CD14-positive monocyte (primary cell): ENCODE measurements around the gene KLHL7. TPM values are rescaled to one million over a fixed set of nuclear protein-coding genes. Genes with fewer than 3 reads are reported as not detected.

ENCODE experiments used
- DNase-seq, 3 donors: peaks; one replicate each; pipeline ENCODE4 v3.0.0-alpha.2; 2011 to 2022
- H2AFZ ChIP-seq: 2 replicates; pipeline ENCODE4 v1.6.0; 2012; ENCODE audit warnings: mild to moderate bottlenecking, low read depth, low read length, inconsistent platforms; ENCODE audit not compliant: insufficient read depth, poor library complexity, severe bottlenecking
- H3K27ac ChIP-seq, 2 donors: 1 replicate in 1 of 2; 2 replicates in 1 of 2; pipeline ENCODE4 v1.5.1; 2012 to 2013; ENCODE audit warnings: low read length in 2 of 2, control low read depth in 1 of 2, inconsistent platforms in 1 of 2, low read depth in 1 of 2, mild to moderate bottlenecking in 1 of 2
- H3K27me3 ChIP-seq, 2 donors: one replicate each; pipeline versions ENCODE4 v1.6.0 to v1.6.1; 2011 to 2013; ENCODE audit warnings: low read length in 2 of 2; ENCODE audit not compliant: control insufficient read depth in 2 of 2, insufficient read depth in 2 of 2
- H3K36me3 ChIP-seq, 2 donors: replicated peaks in 1 of 2; 1 replicate in 1 of 2; 2 replicates in 1 of 2; pipeline versions ENCODE4 v1.5.1 to v1.6.1; 2012 to 2013; ENCODE audit warnings: low read length in 2 of 2, control low read depth in 1 of 2, inconsistent platforms in 1 of 2, mild to moderate bottlenecking in 1 of 2; ENCODE audit not compliant: insufficient read depth in 2 of 2, control insufficient read depth in 1 of 2
- H3K4me1 ChIP-seq, 2 donors: 1 replicate in 1 of 2; 2 replicates in 1 of 2; pipeline versions ENCODE4 v1.5.1 to v1.6.1; 2012 to 2013; ENCODE audit warnings: low read length in 2 of 2, control low read depth in 1 of 2, inconsistent platforms in 1 of 2, mild to moderate bottlenecking in 1 of 2, moderate library complexity in 1 of 2; ENCODE audit not compliant: insufficient read depth in 2 of 2, control insufficient read depth in 1 of 2
- H3K4me2 ChIP-seq: replicated peaks from 2 replicates; pipeline ENCODE3; 2012; ENCODE audit warnings: low read length, moderate library complexity, mild to moderate bottlenecking; ENCODE audit not compliant: poor library complexity, severe bottlenecking; ENCODE audit errors: extremely low read depth
- H3K4me3 ChIP-seq, 3 experiments: fragments of 200-600 bp in 1 of 3; sonication (generic) in 1 of 3; replicated peaks in 1 of 3; 1 replicate in 2 of 3; 2 replicates in 1 of 3; pipeline ENCODE4 v1.5.1; 2011 to 2013; ENCODE audit warnings: low read length in 3 of 3, mild to moderate bottlenecking in 3 of 3, control low read depth in 2 of 3, low read depth in 2 of 3, inconsistent platforms in 1 of 3, moderate library complexity in 1 of 3
- H3K79me2 ChIP-seq: 2 replicates; pipeline ENCODE4 v1.6.0; 2012; ENCODE audit warnings: mild to moderate bottlenecking, control low read depth, inconsistent platforms, low read length, moderate library complexity; ENCODE audit not compliant: insufficient read depth
- H3K9ac ChIP-seq: 2 replicates; pipeline ENCODE4 v1.6.0; 2017; ENCODE audit warnings: low read length, mild to moderate bottlenecking; ENCODE audit not compliant: insufficient read depth, poor library complexity, severe bottlenecking
- H3K9me3 ChIP-seq, 2 donors: replicated peaks in 1 of 2; 1 replicate in 1 of 2; 2 replicates in 1 of 2; pipeline versions ENCODE4 v1.5.1 to v1.6.1; 2012 to 2013; ENCODE audit warnings: low read length in 2 of 2, control low read depth in 1 of 2; ENCODE audit not compliant: control insufficient read depth in 1 of 2, insufficient read depth in 1 of 2
- H4K20me1 ChIP-seq: 2 replicates; pipeline ENCODE4 v1.6.0; 2012; ENCODE audit warnings: mild to moderate bottlenecking, low read length, control low read depth, moderate library complexity; ENCODE audit not compliant: insufficient read depth
- H3K27ac Mint-ChIP-seq, 7 donors: one replicate each; pipeline ENCODE4 v1.8.0; 2020; ENCODE audit warnings: mild to moderate bottlenecking in 7 of 7, mixed read lengths in 7 of 7, moderate library complexity in 6 of 7, inconsistent platforms in 2 of 7
- H3K27me3 Mint-ChIP-seq, 3 donors: one replicate each; pipeline ENCODE4 v1.8.0; 2021 to 2022; ENCODE audit warnings: low read depth in 3 of 3, mild to moderate bottlenecking in 3 of 3, mixed read lengths in 3 of 3, moderate library complexity in 3 of 3, inconsistent platforms in 1 of 3
- H3K36me3 Mint-ChIP-seq, 2 donors: one replicate each; pipeline ENCODE4 v1.8.0; 2020; ENCODE audit warnings: mixed read lengths in 2 of 2, inconsistent platforms in 1 of 2, mild to moderate bottlenecking in 1 of 2
- H3K4me1 Mint-ChIP-seq: one replicate; pipeline ENCODE4 v1.8.0; 2020; ENCODE audit warnings: mild to moderate bottlenecking, mixed read lengths
- H3K4me3 Mint-ChIP-seq, 2 donors: one replicate each; pipeline ENCODE4 v1.8.0; 2020; ENCODE audit warnings: mild to moderate bottlenecking in 2 of 2, mixed read lengths in 2 of 2, moderate library complexity in 1 of 2
- H3K9me3 Mint-ChIP-seq, 7 donors: one replicate each; pipeline ENCODE4 v1.8.0; 2020 to 2022; ENCODE audit warnings: mixed read lengths in 7 of 7, mild to moderate bottlenecking in 6 of 7, moderate library complexity in 6 of 7, inconsistent platforms in 2 of 7
- CTCF ChIP-seq: fragments of 200-600 bp; IDR thresholded peaks from one replicate; pipeline ENCODE4 v1.8.0; 2022; ENCODE audit warnings: antibody characterized with exemption, mild to moderate bottlenecking
- WGBS: methylation state at CpG from one replicate; pipeline ENCODE4 v1.1.5; 2013; ENCODE audit warnings: missing lambda C conversion rate; ENCODE audit not compliant: insufficient coverage; 5-methylcytosine and 5-hydroxymethylcytosine counted together
- intact Hi-C, 2 donors: fragments of 100-400 bp; cut with micrococcal nuclease; formaldehyde crosslinking; loops; one replicate each; pipeline versions ENCODE4 v1.15.0 to v1.15.1; 2023
- polyA plus RNA-seq, 3 donors: library from polyadenylated mRNA; depleted of rRNA in 1 of 3; unstranded in 2 of 3; stranded (reverse) in 1 of 3; fragments of 300-500 nt in 2 of 3; fragments of >200 nt in 1 of 3; fragmentation: Illumina TruSeq in 2 of 3; gene quantifications; 1 replicate in 2 of 3; 2 replicates in 1 of 3; pipeline ENCODE4 v1.2.3, GENCODE V29; 2012 to 2021

Gene KLHL7
- polyA plus RNA-seq, 3 donors: 15.5 to 21.0 (median 17.4) TPM

DNA sequence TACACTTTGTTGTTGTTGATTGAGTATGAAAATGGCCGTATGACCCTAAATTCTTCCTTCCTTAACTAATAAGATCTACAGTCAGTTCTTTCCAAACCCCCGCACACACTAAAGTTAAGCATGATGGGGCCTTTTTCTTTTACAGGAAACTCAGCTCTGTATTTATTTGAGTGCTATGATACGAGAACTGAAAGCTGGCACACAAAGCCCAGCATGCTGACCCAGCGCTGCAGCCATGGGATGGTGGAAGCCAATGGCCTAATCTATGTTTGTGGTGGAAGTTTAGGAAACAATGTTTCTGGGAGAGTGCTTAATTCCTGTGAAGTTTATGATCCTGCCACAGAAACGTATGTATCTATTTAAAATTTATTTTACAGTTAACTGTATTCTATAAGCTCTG is 62.1 kb downstream of the KLHL7 start:
- Histone ChIP-seq H3K27me3 (no peaks in the 10 kb centered on the region), H3K4me1 (no peaks in the 10 kb centered on the region), H2AFZ (no peak overlapping the region), H3K36me3 (peaks cover 0 to 7% of the 10 kb centered on the region in 2 donors), H3K4me3 (no peak overlapping the region), H3K4me2 (no peak overlapping the region), H3K79me2 (no peaks in the 10 kb centered on the region), H3K27ac (no peak overlapping the region), H3K9ac (no peak overlapping the region), H3K9me3 (no peaks in the 10 kb centered on the region), H4K20me1 (no peaks in the 10 kb centered on the region)
- no peaks in the 10 kb centered on the region for H3K4me1 Mint-ChIP-seq
- intact Hi-C loops: no loop called here
- no peaks in the 10 kb centered on the region for H3K9me3 Mint-ChIP-seq
- no peak for TF ChIP-seq CTCF
- no peak for DNase-seq
- H3K36me3 Mint-ChIP-seq: peaks cover 16 to 25% of the 10 kb centered on the region in 2 donors
- peaks cover 0 to 1% (median 0%) of the 10 kb centered on the region in 3 donors for H3K27me3 Mint-ChIP-seq
- no peak overlapping the region for H3K4me3 Mint-ChIP-seq
- 100% methylated on average over 2 of the region's 5 CpGs for WGBS
- no peak overlapping the region for H3K27ac Mint-ChIP-seq

DNA sequence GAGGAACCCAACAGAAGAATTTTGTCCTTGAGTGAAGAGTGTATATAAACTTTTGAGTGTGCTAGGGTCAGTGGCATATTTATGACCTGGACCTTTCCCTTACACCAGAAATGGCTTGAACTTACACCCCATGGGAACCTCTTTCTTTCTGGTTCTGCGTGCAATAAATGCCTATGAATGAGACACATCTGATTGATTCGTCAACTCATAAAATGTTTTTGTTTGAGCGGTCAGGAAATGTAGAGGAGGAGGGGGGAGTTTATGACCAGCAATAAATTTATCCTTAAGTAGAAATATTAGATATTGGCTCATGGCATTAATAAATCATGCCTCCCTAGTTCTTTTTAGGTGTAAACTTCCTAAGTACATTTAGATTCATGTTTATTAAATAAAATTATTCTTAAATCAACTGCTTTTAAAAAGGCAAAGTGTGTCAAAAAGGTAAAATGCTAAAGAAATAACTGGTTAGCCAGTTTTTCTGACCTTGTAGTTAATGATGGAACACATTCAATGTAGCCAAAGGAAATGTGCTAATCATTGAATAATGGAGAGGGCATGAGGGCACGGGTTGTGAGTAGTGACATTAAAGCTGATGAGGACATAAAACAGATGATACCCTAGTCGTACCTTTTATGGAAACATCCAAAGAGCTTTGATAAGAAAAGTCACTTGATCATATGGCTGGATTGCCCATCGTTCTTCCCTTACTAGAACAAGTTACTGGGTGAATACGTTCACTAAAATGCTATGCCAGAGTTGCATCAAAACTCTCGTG is 62.7 kb downstream of the KLHL7 start:
- H3K27me3 Mint-ChIP-seq: peaks cover 0 to 1% (median 0%) of the 10 kb centered on the region in 3 donors
- Histone ChIP-seq H3K36me3 (peaks cover 0 to 7% of the 10 kb centered on the region in 2 donors), H4K20me1 (no peaks in the 10 kb centered on the region), H3K79me2 (no peaks in the 10 kb centered on the region), H3K9me3 (no peaks in the 10 kb centered on the region), H3K4me3 (no peak overlapping the region), H3K9ac (no peak overlapping the region), H3K4me2 (no peak overlapping the region), H2AFZ (no peak overlapping the region), H3K27ac (no peak overlapping the region), H3K27me3 (no peaks in the 10 kb centered on the region), H3K4me1 (no peaks in the 10 kb centered on the region)
- WGBS: 100% methylated on average over 2 of the region's 8 CpGs
- no peak overlapping the region for H3K4me3 Mint-ChIP-seq
- H3K4me1 Mint-ChIP-seq: no peaks in the 10 kb centered on the region
- no peaks in the 10 kb centered on the region for H3K9me3 Mint-ChIP-seq
- H3K36me3 Mint-ChIP-seq: peaks cover 19 to 25% of the 10 kb centered on the region in 2 donors
- no peak for TF ChIP-seq CTCF
- intact Hi-C loops: no loop called here
- H3K27ac Mint-ChIP-seq: no peak overlapping the region
- no peak for DNase-seq
